GM12864 (cell line): ENCODE results near the gene TSBP1.

ENCODE experiments used
- DNase-seq: peaks from one replicate; pipeline ENCODE4 v3.0.0-alpha.2; 2011; ENCODE audit warnings: low read depth
- H3K4me3 ChIP-seq: 2 replicates; pipeline ENCODE4 v1.5.1; 2011; ENCODE audit warnings: mild to moderate bottlenecking, low read depth, low read length, control low read depth
- CTCF ChIP-seq: IDR thresholded peaks from 2 replicates; pipeline ENCODE4 v1.5.1; 2011; ENCODE audit warnings: low read depth, mild to moderate bottlenecking, moderate library complexity, low read length, control low read depth, inconsistent platforms; ENCODE audit errors: missing control alignments

Gene TSBP1

GRCh38 chr6:32254761-32255198, 116.9 kb downstream of the TSBP1 start:
- TF ChIP-seq CTCF: no peak
- no peak overlapping the region for H3K4me3 ChIP-seq
- no peak for DNase-seq

- no peak overlapping the region for H3K4me3 ChIP-seq
- DNase-seq: peak; percentile 38
- no peak for TF ChIP-seq CTCF
Observed at GRCh38 chr6:32252331-32253009, 119.2 kb downstream of the TSBP1 start.

- TF ChIP-seq CTCF: no peak
- no peak overlapping the region for H3K4me3 ChIP-seq
- no peak for DNase-seq
Observed at GRCh38 chr6:32249262-32249661, 122.4 kb downstream of the TSBP1 start.

GRCh38 chr6:32247401-32247800, 124.3 kb downstream of the TSBP1 start:
- no peak for TF ChIP-seq CTCF
- DNase-seq: no peak
- H3K4me3 ChIP-seq: no peak overlapping the region

GRCh38 chr6:32244946-32245398, 126.7 kb downstream of the TSBP1 start:
- peak; percentile 87 for TF ChIP-seq CTCF
- no peak overlapping the region for H3K4me3 ChIP-seq
- peak; percentile 37 for DNase-seq

- H3K4me3 ChIP-seq: no peak overlapping the region
- DNase-seq: no peak
- no peak for TF ChIP-seq CTCF
Observed at GRCh38 chr6:32244270-32244669, 127.4 kb downstream of the TSBP1 start.
